GM12872 (cell line): Measurements from ENCODE around the gene GSX2.

Experiments
- TF ChIP-seq, protein P1 (sequence below): IDR thresholded peaks from 3 replicates; pipeline ENCODE4 v1.5.1; 2011; ENCODE audit warnings: low read depth, mild to moderate bottlenecking, low read length, moderate library complexity; ENCODE audit not compliant: insufficient read depth

Gene GSX2

DNA sequence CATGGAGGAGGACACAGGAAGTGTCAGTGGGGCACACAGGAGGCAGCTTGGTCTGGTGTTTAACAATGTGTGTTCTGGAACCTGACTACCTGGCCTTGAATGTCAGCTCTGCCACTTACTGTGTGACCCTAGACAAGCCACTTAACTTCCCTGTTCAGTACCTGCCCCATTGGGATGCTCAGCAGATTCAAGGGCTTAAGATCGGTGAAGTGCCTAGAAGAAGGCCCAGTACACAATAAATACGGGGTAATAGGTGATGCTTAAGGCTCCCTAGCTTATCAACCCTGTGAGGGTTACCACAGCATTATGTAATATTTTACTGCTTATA is 33.9 kb upstream of the GSX2 start:
- TF ChIP-seq, protein P1, sequence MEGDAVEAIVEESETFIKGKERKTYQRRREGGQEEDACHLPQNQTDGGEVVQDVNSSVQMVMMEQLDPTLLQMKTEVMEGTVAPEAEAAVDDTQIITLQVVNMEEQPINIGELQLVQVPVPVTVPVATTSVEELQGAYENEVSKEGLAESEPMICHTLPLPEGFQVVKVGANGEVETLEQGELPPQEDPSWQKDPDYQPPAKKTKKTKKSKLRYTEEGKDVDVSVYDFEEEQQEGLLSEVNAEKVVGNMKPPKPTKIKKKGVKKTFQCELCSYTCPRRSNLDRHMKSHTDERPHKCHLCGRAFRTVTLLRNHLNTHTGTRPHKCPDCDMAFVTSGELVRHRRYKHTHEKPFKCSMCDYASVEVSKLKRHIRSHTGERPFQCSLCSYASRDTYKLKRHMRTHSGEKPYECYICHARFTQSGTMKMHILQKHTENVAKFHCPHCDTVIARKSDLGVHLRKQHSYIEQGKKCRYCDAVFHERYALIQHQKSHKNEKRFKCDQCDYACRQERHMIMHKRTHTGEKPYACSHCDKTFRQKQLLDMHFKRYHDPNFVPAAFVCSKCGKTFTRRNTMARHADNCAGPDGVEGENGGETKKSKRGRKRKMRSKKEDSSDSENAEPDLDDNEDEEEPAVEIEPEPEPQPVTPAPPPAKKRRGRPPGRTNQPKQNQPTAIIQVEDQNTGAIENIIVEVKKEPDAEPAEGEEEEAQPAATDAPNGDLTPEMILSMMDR, result no peak

DNA sequence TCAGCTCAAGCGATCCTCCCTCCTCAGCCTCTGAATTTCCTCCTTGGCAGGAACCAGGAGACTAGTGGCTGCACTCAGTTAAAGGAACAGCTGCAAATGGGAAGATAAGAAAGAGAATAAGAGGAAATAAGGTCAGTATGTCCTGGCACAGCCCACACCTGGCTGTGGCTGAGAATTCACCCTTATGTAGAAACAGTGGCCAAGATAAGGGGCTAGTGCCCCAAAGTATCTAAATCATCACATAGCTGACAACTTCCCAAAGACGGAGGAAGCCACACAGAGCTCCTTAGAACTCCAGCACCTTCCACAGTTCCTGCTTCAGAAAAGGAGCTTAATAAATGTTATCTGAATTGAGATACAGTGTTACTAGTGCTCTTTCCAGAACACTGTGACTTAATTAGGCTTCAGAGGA is 33.2 kb upstream of the GSX2 start:
- TF ChIP-seq, protein P1, result no peak

DNA sequence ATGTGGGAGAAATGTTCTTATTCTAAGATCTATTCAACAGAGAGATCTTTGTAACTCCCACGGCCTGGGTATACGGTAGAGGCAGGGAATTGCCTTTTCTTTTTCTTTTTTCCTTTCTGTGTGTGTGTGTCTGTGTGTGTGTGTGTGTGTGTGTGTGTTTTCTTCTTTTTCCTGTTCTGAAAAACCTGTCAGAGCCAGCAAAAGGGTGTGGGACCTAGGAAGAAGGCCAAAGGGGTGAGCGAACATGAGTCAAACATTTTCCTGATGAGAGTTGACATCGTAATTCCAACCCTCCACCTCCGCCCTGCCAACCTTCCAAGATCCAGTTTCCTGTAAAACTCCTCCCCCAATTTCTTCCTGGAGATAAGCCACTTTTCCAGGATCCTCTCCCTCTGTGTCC is 32.8 kb upstream of the GSX2 start:
- TF ChIP-seq, protein P1, result no peak

DNA sequence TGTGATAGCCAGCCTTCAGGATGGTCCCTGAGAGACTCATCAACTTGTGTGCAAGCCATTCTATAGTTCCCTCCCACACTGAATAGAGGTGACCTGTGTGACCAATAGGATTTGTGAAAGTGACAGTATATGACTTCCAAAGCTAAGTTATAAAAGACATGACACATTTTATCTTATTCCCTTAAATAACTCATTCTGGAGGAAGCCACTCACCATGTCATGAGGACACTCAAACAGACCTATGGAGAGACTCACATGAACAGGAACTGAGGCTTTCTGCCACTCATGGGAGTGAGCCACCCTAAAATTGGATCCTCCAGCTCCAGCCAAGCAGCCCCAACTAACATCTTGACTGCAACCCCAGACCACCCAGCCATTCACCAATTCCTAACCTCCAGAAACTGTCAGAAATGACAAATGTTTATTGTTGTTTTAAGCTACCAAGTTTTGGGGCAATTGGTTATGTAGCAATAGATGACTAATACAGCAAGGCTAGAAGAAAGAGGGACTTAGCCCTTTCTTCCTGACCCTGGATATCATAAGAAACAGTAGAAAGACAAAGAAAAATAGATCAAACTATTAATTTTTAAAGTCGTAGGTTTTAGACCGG is 26.6 kb upstream of the GSX2 start:
- TF ChIP-seq, protein P1, result no peak

DNA sequence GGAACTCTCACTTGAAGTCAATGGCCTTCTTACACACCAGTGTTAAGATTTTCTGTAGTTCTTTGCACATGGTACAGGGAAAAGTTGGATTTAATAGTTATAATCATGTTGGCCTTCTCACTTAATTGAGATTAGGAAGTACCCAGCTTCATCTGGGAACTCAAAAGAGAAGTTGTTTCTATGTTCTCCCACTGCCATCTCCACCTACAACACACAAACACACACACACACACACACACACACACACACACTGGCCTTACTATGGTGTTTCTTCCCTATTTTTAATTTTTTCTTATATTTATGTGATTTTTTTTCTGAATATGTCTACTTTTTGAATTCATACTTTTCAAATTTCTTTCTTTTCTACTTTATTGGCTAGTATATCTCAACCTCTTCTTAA is 25.6 kb upstream of the GSX2 start:
- TF ChIP-seq, protein P1, result no peak

DNA sequence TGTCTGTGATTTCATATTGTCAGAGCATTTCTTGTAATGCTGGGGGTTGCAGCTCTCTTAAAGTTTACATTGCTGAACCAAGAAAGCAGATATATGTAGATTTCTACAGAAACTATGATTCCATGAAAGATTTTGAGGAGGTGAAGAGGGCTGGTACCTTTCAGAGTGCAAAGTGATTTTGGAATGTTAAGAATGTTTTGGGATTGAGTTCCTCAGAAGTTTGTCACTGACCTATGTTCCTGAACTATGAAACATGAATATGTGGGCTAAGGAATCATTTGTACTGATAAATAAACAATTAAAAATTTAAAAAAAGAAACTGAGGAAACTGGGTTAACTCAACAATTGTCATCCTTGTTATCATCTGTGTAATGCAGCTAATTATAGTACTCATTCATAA is 23.3 kb upstream of the GSX2 start:
- TF ChIP-seq, protein P1, result no peak

DNA sequence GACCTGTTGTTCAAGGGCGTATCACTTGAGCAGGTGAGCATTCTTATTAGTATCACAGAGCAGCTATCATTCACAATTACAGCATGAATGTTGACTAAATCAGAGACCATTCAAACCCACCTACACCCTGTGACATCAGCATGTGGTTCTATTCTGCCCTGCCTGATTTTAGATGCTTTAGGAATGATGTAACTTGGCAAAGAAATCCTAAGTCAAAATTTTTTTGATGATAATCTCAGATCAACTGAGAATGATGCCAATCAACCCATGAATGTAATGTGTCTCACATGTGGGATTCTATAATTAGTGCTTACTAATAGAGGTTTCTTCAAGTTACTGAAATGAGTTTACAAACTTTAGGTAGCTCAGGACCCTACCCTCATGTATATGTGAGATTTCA is 22.2 kb upstream of the GSX2 start:
- TF ChIP-seq, protein P1, result no peak
